Mesenchymal stem cell (in vitro differentiated cells and primary cell): ENCODE measurements around the gene ADAMTSL1.

Experiments used
- DNase-seq: peaks from one replicate; pipeline ENCODE4 v3.0.0-alpha.2; 2013
- H2AFZ ChIP-seq: one replicate; pipeline ENCODE4 v1.6.1; 2013; ENCODE audit warnings: low read depth, mild to moderate bottlenecking, control low read depth, inconsistent platforms, low read length, moderate library complexity
- H2AK5ac ChIP-seq: 2 replicates; pipeline ENCODE4 v1.6.1; 2013; ENCODE audit warnings: low read length, moderate library complexity, mild to moderate bottlenecking, inconsistent platforms; ENCODE audit not compliant: severe bottlenecking
- H2BK120ac ChIP-seq: one replicate; pipeline ENCODE4 v1.6.1; 2013; ENCODE audit warnings: low read depth, mild to moderate bottlenecking, inconsistent platforms, low read length, moderate library complexity
- H2BK12ac ChIP-seq, 2 experiments: one replicate each; pipeline ENCODE4 v1.6.1; 2013; ENCODE audit warnings: inconsistent platforms in 2 of 2, low read length in 2 of 2, mild to moderate bottlenecking in 2 of 2, moderate library complexity in 2 of 2, control low read depth in 1 of 2
- H2BK15ac ChIP-seq: one replicate; pipeline ENCODE4 v1.6.1; 2013; ENCODE audit warnings: mild to moderate bottlenecking, low read depth, inconsistent platforms; ENCODE audit not compliant: poor library complexity, severe bottlenecking
- H2BK5ac ChIP-seq: 2 replicates; pipeline ENCODE4 v1.6.1; 2013; ENCODE audit warnings: low read depth, mild to moderate bottlenecking, low read length, control low read depth, inconsistent platforms; ENCODE audit not compliant: poor library complexity, severe bottlenecking
- H3K14ac ChIP-seq, 2 experiments: one replicate each; pipeline ENCODE4 v1.6.1; 2013; ENCODE audit warnings: inconsistent platforms in 2 of 2, low read length in 2 of 2, control low read depth in 1 of 2, mild to moderate bottlenecking in 1 of 2, moderate library complexity in 1 of 2
- H3K18ac ChIP-seq, 2 experiments: one replicate each; pipeline ENCODE4 v1.6.1; 2013; ENCODE audit warnings: inconsistent platforms in 2 of 2, low read length in 2 of 2, control low read depth in 1 of 2, low read depth in 1 of 2, mild to moderate bottlenecking in 1 of 2
- H3K23ac ChIP-seq, 2 experiments: one replicate each; pipeline ENCODE4 v1.6.1; 2013; ENCODE audit warnings: inconsistent platforms in 2 of 2, low read length in 2 of 2, mild to moderate bottlenecking in 2 of 2, moderate library complexity in 2 of 2, control low read depth in 1 of 2
- H3K27ac ChIP-seq: 2 replicates; pipeline ENCODE4 v1.5.1; 2013; ENCODE audit warnings: mild to moderate bottlenecking, moderate library complexity, low read length, control low read depth, inconsistent platforms; ENCODE audit not compliant: poor library complexity, severe bottlenecking
- H3K27me3 ChIP-seq, 2 experiments: 2 replicates each; pipeline versions ENCODE4 v1.6.1 to v1.7.0; 2013; ENCODE audit warnings: low read length in 2 of 2, mild to moderate bottlenecking in 2 of 2, moderate library complexity in 2 of 2, control low read depth in 1 of 2, inconsistent platforms in 1 of 2; ENCODE audit not compliant: control insufficient read depth in 1 of 2, insufficient read depth in 1 of 2
- H3K36me3 ChIP-seq, 2 experiments: 2 replicates each; pipeline versions ENCODE4 v1.6.1 to v1.7.0; 2013; ENCODE audit warnings: low read length in 2 of 2, control low read depth in 1 of 2, inconsistent platforms in 1 of 2, low read depth in 1 of 2, mild to moderate bottlenecking in 1 of 2; ENCODE audit not compliant: insufficient read depth in 2 of 2, control insufficient read depth in 1 of 2
- H3K4ac ChIP-seq, 2 experiments: one replicate each; pipeline ENCODE4 v1.6.1; 2013; ENCODE audit warnings: inconsistent platforms in 2 of 2, low read length in 2 of 2, mild to moderate bottlenecking in 2 of 2, moderate library complexity in 2 of 2, control low read depth in 1 of 2, low read depth in 1 of 2
- H3K4me1 ChIP-seq: 2 replicates; pipeline ENCODE4 v1.6.1; 2013; ENCODE audit warnings: low read depth, low read length, control low read depth; ENCODE audit not compliant: control insufficient read depth, insufficient read depth
- H3K4me2 ChIP-seq: 2 replicates; pipeline ENCODE4 v1.6.1; 2013; ENCODE audit warnings: low read length, mild to moderate bottlenecking, inconsistent platforms; ENCODE audit not compliant: poor library complexity, severe bottlenecking
- H3K4me3 ChIP-seq, 2 experiments: 2 replicates each; pipeline versions ENCODE4 v1.5.1 to v1.7.0; 2013; ENCODE audit warnings: low read length in 2 of 2, mild to moderate bottlenecking in 2 of 2, control low read depth in 1 of 2, low read depth in 1 of 2; ENCODE audit not compliant: insufficient read depth in 1 of 2
- H3K79me1 ChIP-seq: replicated peaks from 2 replicates; pipeline ENCODE4 v1.6.1; 2013; ENCODE audit warnings: mild to moderate bottlenecking, control low read depth, low read length, inconsistent platforms; ENCODE audit not compliant: poor library complexity, severe bottlenecking
- H3K9ac ChIP-seq: 2 replicates; pipeline ENCODE4 v1.7.0; 2013; ENCODE audit warnings: mild to moderate bottlenecking, low read length, moderate library complexity
- H3K9me3 ChIP-seq: 2 replicates; pipeline ENCODE4 v1.7.0; 2013; ENCODE audit warnings: mild to moderate bottlenecking, low read length; ENCODE audit not compliant: control insufficient read depth
- H4K8ac ChIP-seq: one replicate; pipeline ENCODE4 v1.6.1; 2013; ENCODE audit warnings: inconsistent platforms, mild to moderate bottlenecking, low read length, moderate library complexity
- H4K91ac ChIP-seq: one replicate; pipeline ENCODE4 v1.6.1; 2013; ENCODE audit warnings: mild to moderate bottlenecking, low read length, inconsistent platforms
- WGBS: methylation state at CpG from one replicate; pipeline ENCODE4 v1.1.7; 2013; ENCODE audit warnings: mixed read lengths; 5-methylcytosine and 5-hydroxymethylcytosine counted together

The ADAMTSL1 gene

DNA sequence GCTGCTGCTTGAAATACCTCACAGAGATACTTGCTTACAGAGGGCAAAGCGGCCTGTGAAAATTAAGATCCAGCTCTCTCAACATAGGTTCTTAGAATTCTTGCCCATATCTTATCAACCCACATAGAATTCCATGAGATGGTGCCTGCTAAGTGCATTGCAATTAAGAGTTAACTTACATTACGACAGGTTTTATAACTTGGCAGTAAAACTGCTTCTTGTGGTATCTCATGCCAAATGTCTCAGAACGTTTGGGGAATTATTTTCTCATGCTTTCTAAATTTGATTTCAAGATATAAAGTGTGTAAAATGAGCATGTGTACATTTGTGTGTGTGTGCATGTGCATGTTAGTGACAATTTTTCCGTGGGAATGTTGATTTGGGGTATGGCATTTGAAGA is 297.8 kb downstream of the ADAMTSL1 start:
- Histone ChIP-seq H3K9ac (no peak overlapping the region), H2BK12ac (no peak overlapping the region), H3K9me3 (no peaks in the 10 kb centered on the region), H4K91ac (no peak overlapping the region), H2AFZ (no peak overlapping the region), H2BK120ac (no peak overlapping the region), H3K4me1 (peaks cover 9% of the 10 kb centered on the region), H3K36me3 (peaks cover 2 to 97% of the 10 kb centered on the region in 2 experiments), H3K23ac (no peak overlapping the region), H3K4me3 (no peak overlapping the region), H3K27me3 (no peaks in the 10 kb centered on the region), H2AK5ac (no peak overlapping the region), H3K79me1 (no peaks in the 10 kb centered on the region), H3K4me2 (no peak overlapping the region), H3K4ac (no peak overlapping the region), H4K8ac (no peak overlapping the region), H3K27ac (no peak overlapping the region), H2BK5ac (no peak overlapping the region), H2BK15ac (no peak overlapping the region), H3K14ac (no peak overlapping the region), H3K18ac (no peak overlapping the region)
- no peak for DNase-seq
- WGBS: 62% methylated on average over 3 of the region's 4 CpGs

DNA sequence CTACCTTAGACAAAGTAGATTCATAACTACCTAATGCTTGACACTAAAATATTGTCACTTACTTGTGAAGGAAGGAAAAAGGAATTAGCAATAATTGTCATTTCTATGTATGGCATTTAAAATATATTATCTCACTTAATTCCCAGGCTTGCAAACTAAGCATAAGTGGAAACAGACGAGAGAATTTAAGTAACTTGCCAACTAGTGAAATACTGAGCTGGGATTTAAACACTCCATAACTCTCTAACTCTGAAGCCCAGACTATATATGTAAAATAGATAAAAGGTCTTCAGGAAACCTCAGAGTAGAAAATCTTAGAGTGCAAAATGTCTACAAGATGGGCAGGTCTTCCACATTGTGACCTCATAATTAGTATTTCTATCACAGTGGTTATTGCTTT is 301.3 kb downstream of the ADAMTSL1 start:
- Histone ChIP-seq H3K9me3 (no peaks in the 10 kb centered on the region), H3K4me2 (no peak overlapping the region), H3K27ac (no peak overlapping the region), H2AFZ (no peak overlapping the region), H3K18ac (no peak overlapping the region), H2BK5ac (no peak overlapping the region), H3K4ac (no peak overlapping the region), H2BK12ac (no peak overlapping the region), H3K36me3 (peaks cover 14 to 99% of the 10 kb centered on the region in 2 experiments), H4K8ac (no peak overlapping the region), H3K14ac (no peak overlapping the region), H4K91ac (no peak overlapping the region), H2BK120ac (no peak overlapping the region), H3K79me1 (no peaks in the 10 kb centered on the region), H2AK5ac (no peak overlapping the region), H3K27me3 (no peaks in the 10 kb centered on the region), H3K4me1 (peaks cover 10% of the 10 kb centered on the region), H3K9ac (no peak overlapping the region), H3K4me3 (no peak overlapping the region), H2BK15ac (no peak overlapping the region), H3K23ac (no peak overlapping the region)
- WGBS: no CpG with 5 or more reads among the region's 1 CpG
- no peak for DNase-seq

DNA sequence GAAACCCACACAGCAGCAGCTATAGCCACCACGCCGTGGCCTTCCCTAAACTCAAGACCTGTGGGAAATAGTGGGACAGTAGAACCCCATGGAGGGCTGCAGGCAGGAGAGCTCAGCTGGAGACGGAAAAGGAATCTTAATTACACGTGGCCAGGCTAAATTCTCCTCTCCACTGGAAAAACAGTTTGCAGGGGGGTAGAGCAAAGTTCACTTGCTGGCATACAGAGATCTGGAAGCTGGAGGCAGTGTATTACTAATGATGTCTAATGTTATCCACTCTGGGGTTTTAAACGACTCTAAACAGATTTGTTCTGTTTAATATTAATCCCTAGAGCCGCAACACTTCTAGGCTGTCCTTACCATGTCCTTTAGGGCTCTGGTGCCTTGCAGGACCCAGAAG is 302.0 kb downstream of the ADAMTSL1 start:
- 68% methylated on average over 6 of the region's 6 CpGs for WGBS
- H2BK5ac ChIP-seq: no peak overlapping the region
- no peak overlapping the region for H2BK120ac ChIP-seq

DNA sequence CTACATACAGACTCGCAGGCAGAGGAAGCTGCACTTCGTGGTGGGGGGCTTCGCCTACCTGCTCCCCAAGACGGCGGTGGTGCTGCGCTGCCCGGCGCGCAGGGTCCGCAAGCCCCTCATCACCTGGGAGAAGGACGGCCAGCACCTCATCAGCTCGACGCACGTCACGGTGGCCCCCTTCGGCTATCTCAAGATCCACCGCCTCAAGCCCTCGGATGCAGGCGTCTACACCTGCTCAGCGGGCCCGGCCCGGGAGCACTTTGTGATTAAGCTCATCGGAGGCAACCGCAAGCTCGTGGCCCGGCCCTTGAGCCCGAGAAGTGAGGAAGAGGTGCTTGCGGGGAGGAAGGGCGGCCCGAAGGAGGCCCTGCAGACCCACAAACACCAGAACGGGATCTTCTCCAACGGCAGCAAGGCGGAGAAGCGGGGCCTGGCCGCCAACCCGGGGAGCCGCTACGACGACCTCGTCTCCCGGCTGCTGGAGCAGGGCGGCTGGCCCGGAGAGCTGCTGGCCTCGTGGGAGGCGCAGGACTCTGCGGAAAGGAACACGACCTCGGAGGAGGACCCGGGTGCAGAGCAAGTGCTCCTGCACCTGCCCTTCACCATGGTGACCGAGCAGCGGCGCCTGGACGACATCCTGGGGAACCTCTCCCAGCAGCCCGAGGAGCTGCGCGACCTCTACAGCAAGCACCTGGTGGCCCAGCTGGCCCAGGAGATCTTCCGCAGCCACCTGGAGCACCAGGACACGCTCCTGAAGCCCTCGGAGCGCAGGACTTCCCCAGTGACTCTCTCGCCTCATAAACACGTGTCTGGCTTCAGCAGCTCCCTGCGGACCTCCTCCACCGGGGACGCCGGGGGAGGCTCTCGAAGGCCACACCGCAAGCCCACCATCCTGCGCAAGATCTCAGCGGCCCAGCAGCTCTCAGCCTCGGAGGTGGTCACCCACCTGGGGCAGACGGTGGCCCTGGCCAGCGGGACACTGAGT is 303.2 kb downstream of the ADAMTSL1 start:
- whole genome bisulfite sequencing: 97% methylated on average over 73 of the region's 73 CpGs
- H4K8ac ChIP-seq: no peak overlapping the region

More for the DNA sequence above, 302.0 kb downstream of the ADAMTSL1 start:
- peaks cover 10% of the 10 kb centered on the region for H3K4me1 ChIP-seq
- no peak overlapping the region for H4K91ac ChIP-seq
- DNase-seq: no peak
- no peaks in the 10 kb centered on the region for H3K79me1 ChIP-seq
- no peaks in the 10 kb centered on the region for H3K9me3 ChIP-seq
- no peak overlapping the region for H3K9ac ChIP-seq
- H2BK12ac ChIP-seq: no peak overlapping the region
- no peak overlapping the region for H3K18ac ChIP-seq
- no peak overlapping the region for H3K4me2 ChIP-seq
- H3K27ac ChIP-seq: no peak overlapping the region
- H2BK15ac ChIP-seq: no peak overlapping the region
- no peak overlapping the region for H3K4ac ChIP-seq
- no peak overlapping the region for H3K4me3 ChIP-seq
- H3K14ac ChIP-seq: no peak overlapping the region
- H3K36me3 ChIP-seq: peaks cover 14 to 99% of the 10 kb centered on the region in 2 experiments
- no peak overlapping the region for H4K8ac ChIP-seq
- H3K23ac ChIP-seq: no peak overlapping the region
- H3K27me3 ChIP-seq: no peaks in the 10 kb centered on the region
- no peak overlapping the region for H2AFZ ChIP-seq
- H2AK5ac ChIP-seq: peak overlapping the region; percentile 31

More for the DNA sequence above, 303.2 kb downstream of the ADAMTSL1 start:
- Histone ChIP-seq H3K9ac (no peak overlapping the region), H3K23ac (no peak overlapping the region), H3K4me1 (peaks cover 10% of the 10 kb centered on the region), H2AK5ac (no peak overlapping the region), H3K4ac (no peak overlapping the region), H2AFZ (no peak overlapping the region), H3K18ac (no peak overlapping the region), H3K14ac (no peak overlapping the region), H3K9me3 (no peaks in the 10 kb centered on the region), H3K4me3 (no peak overlapping the region), H3K79me1 (no peaks in the 10 kb centered on the region), H3K36me3 (peaks cover 14 to 99% of the 10 kb centered on the region in 2 experiments), H4K91ac (no peak overlapping the region), H3K27me3 (no peaks in the 10 kb centered on the region), H2BK5ac (no peak overlapping the region), H3K27ac (no peak overlapping the region), H2BK15ac (no peak overlapping the region), H2BK12ac (no peak overlapping the region), H3K4me2 (no peak overlapping the region), H2BK120ac (no peak overlapping the region)
- DNase-seq: no peak
